Measurements from ENCODE around the gene TBC1D5.

The TBC1D5 gene

GRCh38 chr3:17456046-17456445, 286.4 kb downstream of the TBC1D5 start:
- no peak for DNase-seq

GRCh38 chr3:17444865-17445264, 297.6 kb downstream of the TBC1D5 start:
- DNase-seq: no peak

GRCh38 chr3:17443142-17443541, 299.3 kb downstream of the TBC1D5 start:
- DNase-seq: no peak

- no peak for DNase-seq
Measured at GRCh38 chr3:17442332-17443049, 299.9 kb downstream of the TBC1D5 start.

GRCh38 chr3:17433876-17434275, 308.6 kb downstream of the TBC1D5 start:
- no peak for DNase-seq

GRCh38 chr3:17432236-17432635, 310.2 kb downstream of the TBC1D5 start:
- DNase-seq: no peak

- no peak for DNase-seq
Measured at GRCh38 chr3:17431484-17432045, 310.9 kb downstream of the TBC1D5 start.

GRCh38 chr3:17431004-17431403, 311.4 kb downstream of the TBC1D5 start:
- DNase-seq: no peak

GRCh38 chr3:17430582-17430981, 311.8 kb downstream of the TBC1D5 start:
- no peak for DNase-seq

GRCh38 chr3:17423786-17424536, 318.5 kb downstream of the TBC1D5 start:
- DNase-seq: no peak

- DNase-seq: no peak
Measured at GRCh38 chr3:17422636-17423035, 319.8 kb downstream of the TBC1D5 start.

- DNase-seq: no peak
Measured at GRCh38 chr3:17420668-17421067, 321.8 kb downstream of the TBC1D5 start.

GRCh38 chr3:17412950-17413530, 329.4 kb downstream of the TBC1D5 start:
- peak; percentile 40 for DNase-seq

- no peak for DNase-seq
Measured at GRCh38 chr3:17411157-17411877, 331.1 kb downstream of the TBC1D5 start.

GRCh38 chr3:17407576-17407975, 334.9 kb downstream of the TBC1D5 start:
- no peak for DNase-seq

GRCh38 chr3:17404548-17404947, 337.9 kb downstream of the TBC1D5 start:
- DNase-seq: no peak

GRCh38 chr3:17402442-17402841, 340.0 kb downstream of the TBC1D5 start:
- DNase-seq: no peak

GRCh38 chr3:17401912-17402311, 340.5 kb downstream of the TBC1D5 start:
- no peak for DNase-seq

- DNase-seq: no peak
Measured at GRCh38 chr3:17399586-17399985, 342.8 kb downstream of the TBC1D5 start.

- DNase-seq: no peak
Measured at GRCh38 chr3:17398959-17399551, 343.4 kb downstream of the TBC1D5 start.

- no peak for DNase-seq
Measured at GRCh38 chr3:17396036-17396435, 346.4 kb downstream of the TBC1D5 start.

GRCh38 chr3:17394541-17395155, 347.8 kb downstream of the TBC1D5 start:
- DNase-seq: no peak
